ENCODE results near the gene RHBDF1. TPM values are rescaled to one million over a fixed set of nuclear protein-coding genes. Genes with fewer than 3 reads are reported as not detected.

RHBDF1 gene
- total and polyA plus RNA-seq, 7 donors: 9.0 to 24.8 (median 18.3) TPM

DNA sequence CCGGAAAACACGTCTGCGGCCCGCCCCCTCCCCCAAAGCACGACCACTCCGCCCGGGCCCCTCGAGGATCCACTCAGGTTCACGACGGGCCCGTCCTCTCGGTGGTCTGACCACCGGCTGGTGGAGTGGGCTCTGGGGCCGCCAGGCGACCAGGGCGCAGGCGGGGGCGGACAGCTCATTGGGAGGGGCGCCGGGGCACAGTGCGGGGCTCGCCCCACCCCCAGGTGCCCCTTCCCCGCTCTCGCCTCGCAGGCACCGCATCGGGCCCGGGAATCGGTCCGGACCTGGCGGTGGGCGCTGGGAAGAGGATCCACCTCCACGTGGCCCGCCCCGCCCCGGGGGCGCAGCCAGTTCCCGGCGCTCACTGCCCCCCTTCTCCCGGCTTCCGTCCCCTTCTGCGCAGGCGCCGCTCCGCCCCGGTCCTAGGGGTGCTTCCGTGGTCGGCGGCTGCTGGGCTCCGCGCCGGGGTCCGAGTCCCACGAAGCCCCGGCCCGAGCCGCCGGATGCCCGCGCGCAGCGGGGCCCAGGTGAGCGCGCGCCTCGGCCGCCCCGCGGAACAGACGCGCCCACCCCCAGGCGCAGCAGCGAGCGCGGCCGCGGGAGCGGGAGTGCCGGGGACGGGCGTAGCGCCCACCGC is 5.5 kb upstream of the RHBDF1 start, which contains the start of gene MPG:
MPG (plus strand) TSS at position 419 of the 637 bp plus-strand sequence; CDS start at position 504, 85 bp downstream.
- intact Hi-C loops (cut with DNase I): no loop called here
- H3K9me3 ChIP-seq: no peaks in the 10 kb centered on the region
- WGBS, 3 donors: 0 to 1% (median 1%) methylated on average over 57 to 83 of the region's 83 CpGs
- H3K4me1 ChIP-seq: peaks cover 35% of the 10 kb centered on the region
- peaks cover 0 to 25% of the 10 kb centered on the region in 2 donors for H3K36me3 ChIP-seq (ENCODE audit: insufficient read depth in 1 of 2, low read depth in 1 of 2)
- H3K4me3 ChIP-seq: peak within 1 kb of the TSS; percentile 91
- DNase-seq: peak; percentile 91 to 94
- ATAC-seq: peak; percentile 75 to 83 (median 82)
- H3K27ac ChIP-seq: peak within 1 kb of the TSS; percentile 94
- TF ChIP-seq, protein P1, sequence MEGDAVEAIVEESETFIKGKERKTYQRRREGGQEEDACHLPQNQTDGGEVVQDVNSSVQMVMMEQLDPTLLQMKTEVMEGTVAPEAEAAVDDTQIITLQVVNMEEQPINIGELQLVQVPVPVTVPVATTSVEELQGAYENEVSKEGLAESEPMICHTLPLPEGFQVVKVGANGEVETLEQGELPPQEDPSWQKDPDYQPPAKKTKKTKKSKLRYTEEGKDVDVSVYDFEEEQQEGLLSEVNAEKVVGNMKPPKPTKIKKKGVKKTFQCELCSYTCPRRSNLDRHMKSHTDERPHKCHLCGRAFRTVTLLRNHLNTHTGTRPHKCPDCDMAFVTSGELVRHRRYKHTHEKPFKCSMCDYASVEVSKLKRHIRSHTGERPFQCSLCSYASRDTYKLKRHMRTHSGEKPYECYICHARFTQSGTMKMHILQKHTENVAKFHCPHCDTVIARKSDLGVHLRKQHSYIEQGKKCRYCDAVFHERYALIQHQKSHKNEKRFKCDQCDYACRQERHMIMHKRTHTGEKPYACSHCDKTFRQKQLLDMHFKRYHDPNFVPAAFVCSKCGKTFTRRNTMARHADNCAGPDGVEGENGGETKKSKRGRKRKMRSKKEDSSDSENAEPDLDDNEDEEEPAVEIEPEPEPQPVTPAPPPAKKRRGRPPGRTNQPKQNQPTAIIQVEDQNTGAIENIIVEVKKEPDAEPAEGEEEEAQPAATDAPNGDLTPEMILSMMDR (IDR thresholded peaks at IDR 0.05): no peak
- H3K27me3 ChIP-seq (ENCODE audit: insufficient read depth in 3 of 3, low read length in 2 of 3): no peaks in the 10 kb centered on the region

DNA sequence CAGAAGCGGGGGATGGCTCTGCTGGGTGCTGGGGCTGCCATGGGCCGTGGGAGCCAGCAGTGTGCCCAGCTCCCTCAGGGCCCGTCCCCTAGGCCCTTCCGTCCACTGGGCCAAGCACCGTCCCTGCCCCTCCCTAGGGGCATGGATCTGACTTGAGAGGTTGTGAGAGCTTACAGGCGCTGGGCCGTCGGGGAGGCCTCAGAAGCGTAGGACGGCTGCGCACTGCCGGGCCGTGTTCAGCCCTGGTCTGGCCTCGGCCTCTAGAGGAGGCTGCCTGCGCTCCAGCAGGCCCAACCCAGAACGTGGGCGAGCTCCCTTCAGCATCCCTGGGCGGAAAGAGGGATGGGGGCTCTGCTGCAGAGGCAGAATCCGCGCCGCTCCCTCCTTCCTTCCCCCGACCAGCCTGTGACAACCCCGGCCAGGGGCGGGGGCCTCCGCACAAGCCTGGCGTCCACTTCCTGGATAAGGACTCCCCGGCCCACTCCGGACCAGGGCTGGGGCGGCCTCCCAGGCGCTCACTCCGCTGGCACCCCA is 4.9 kb upstream of the RHBDF1 start:
- intact Hi-C loops (cut with DNase I): no loop called here
- H3K9me3 ChIP-seq: no peaks in the 10 kb centered on the region
- peak; percentile 67 to 77 for DNase-seq
- H3K4me1 ChIP-seq: peaks cover 38% of the 10 kb centered on the region
- WGBS, 3 donors: 28 to 37% (median 31%) methylated on average over 20 to 31 of the region's 31 CpGs
- peak overlapping the region; percentile 94 for H3K27ac ChIP-seq
- no peaks in the 10 kb centered on the region for H3K27me3 ChIP-seq (ENCODE audit: insufficient read depth in 3 of 3, low read length in 2 of 3)
- TF ChIP-seq, protein P1 (IDR thresholded peaks at IDR 0.05): no peak
- peak overlapping the region; percentile 91 for H3K4me3 ChIP-seq
- peak; percentile 14 to 29 (median 28) for ATAC-seq
- H3K36me3 ChIP-seq (ENCODE audit: insufficient read depth in 1 of 2, low read depth in 1 of 2): peaks cover 0 to 19% of the 10 kb centered on the region in 2 donors

DNA sequence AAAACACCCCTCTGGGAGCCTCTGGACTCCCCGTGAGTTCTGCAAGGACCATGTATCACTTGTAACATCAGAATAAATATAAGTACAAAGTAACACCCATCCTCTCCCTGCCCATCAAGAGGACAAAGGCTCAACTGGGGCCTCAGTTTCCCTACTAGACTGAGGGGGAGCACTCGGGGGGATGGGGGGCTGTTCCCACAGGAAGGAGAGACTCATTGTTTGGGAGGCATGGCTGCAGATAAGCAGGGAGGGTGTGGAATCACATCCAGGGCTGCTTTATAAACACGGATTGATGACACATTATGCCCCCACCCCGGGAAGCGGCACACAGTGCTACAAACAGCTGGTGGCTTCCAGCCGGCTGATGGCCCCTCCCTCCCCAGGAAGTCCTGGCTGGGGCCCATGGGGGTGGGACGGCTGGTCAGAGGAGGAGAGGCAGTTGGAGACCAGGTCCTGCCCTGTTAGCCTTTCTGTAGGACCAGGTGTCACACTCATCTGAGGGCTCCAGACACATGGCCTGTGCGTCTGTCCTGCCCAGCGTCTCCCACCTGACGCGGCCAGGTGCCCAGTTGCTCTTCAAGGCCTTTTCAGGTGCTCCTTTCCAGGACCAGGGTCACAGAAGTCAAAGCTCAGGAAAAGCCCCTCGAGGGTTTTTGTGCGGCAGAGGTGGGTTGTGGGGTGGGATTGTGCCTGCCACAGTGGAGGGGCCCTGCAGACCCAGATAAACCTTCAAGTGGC is 4.3 kb upstream of the RHBDF1 start:
- WGBS, 3 donors: 26 to 34% (median 32%) methylated on average over 13 of the region's 13 CpGs
- Histone ChIP-seq H3K27ac (peak overlapping the region; percentile 94), H3K4me3 (peak overlapping the region; percentile 91), H3K27me3 (ENCODE audit: insufficient read depth in 3 of 3, low read length in 2 of 3) (no peaks in the 10 kb centered on the region), H3K4me1 (peaks cover 38% of the 10 kb centered on the region), H3K36me3 (ENCODE audit: insufficient read depth in 1 of 2, low read depth in 1 of 2) (peaks cover 0 to 19% of the 10 kb centered on the region in 2 donors), H3K9me3 (no peaks in the 10 kb centered on the region)
- intact Hi-C loops (cut with DNase I): no loop called here
- peak; percentile 86 to 92 for DNase-seq
- TF ChIP-seq, protein P1 (IDR thresholded peaks at IDR 0.05): no peak
- peak; percentile 23 to 39 (median 31) for ATAC-seq

DNA sequence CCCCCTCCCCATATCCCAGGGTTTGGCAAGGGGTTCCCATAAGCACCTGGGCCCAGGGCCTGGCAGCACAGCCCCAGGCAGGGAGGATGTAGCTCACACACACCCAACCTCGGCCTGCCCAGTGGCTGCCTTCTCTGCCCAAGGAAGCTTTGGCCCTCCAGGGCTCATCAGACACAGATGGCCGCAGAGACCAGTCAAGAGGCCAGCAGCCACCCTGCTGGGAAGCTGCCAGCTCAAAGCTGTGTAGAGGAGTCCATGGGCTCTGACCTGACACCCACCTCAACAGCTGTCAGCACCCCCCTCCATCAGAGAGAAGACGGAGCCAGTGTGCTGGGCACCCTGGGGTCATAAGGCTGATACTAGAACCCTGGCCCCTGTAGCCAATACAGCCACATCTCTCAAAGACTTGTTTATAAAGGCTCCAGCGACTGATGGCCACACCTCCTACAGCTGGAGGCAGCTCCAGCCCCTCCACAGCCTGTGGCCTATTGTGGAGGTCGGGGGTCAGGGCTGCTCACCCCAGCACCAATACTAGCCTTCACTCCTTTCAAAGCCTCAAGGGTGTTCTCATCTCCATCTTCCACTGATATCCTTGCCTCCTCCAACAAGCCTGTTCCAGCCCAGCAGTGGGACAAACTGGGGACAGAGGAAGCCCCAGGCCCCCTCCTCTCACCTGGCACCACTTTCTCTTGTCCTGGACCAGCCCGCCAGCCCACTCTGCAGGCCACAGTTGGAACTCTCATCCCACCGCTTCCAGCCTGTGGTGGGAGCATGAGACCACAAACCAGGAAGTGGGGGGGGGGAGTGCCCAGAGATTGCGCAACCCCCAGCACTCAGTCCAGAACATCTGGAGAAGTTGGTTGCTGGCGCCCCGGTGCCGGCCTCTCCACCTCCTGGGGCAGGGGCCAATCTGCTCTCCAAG is 3.4 kb upstream of the RHBDF1 start:
- H3K27ac ChIP-seq: peak overlapping the region; percentile 94
- WGBS, 3 donors: 40 to 41% (median 40%) methylated on average over 10 to 11 of the region's 11 CpGs
- H3K4me3 ChIP-seq: peak overlapping the region; percentile 91
- H3K9me3 ChIP-seq: no peaks in the 10 kb centered on the region
- no peaks in the 10 kb centered on the region for H3K27me3 ChIP-seq (ENCODE audit: insufficient read depth in 3 of 3, low read length in 2 of 3)
- peaks cover 0 to 15% of the 10 kb centered on the region in 2 donors for H3K36me3 ChIP-seq (ENCODE audit: insufficient read depth in 1 of 2, low read depth in 1 of 2)
- DNase-seq (peak; percentile 85 to 92), ATAC-seq (peak in 2 of 4 donors; percentile 25 to 27)
- intact Hi-C loops (cut with DNase I): no loop called here
- TF ChIP-seq, protein P1 (IDR thresholded peaks at IDR 0.05): no peak
- H3K4me1 ChIP-seq: peaks cover 46% of the 10 kb centered on the region

Measured in psoas muscle (tissue), 8 donors.